Caco-2 (cell line): ENCODE data around the gene PTPN6. TPM values are rescaled to one million over a fixed set of nuclear protein-coding genes. Genes with fewer than 3 reads are reported as not detected.

Experiments used
- BruUV-seq: library from RNA; stranded (reverse); fragments of 400-500 nt; replicated peaks from 2 replicates; lab custom pipeline; 2021; lab: Mats Ljungman, UMichigan
- CTCF ChIA-PET: fragments of 300-600 bp; sonication (Branson Sonifier 250); formaldehyde crosslinking; loops from one replicate; lab custom pipeline; 2022; ENCODE audit warnings: antibody characterized with exemption; lab: Charles Lee
- POLR2A ChIA-PET: fragments of 300-600 bp; sonication (Branson Sonifier 250); formaldehyde crosslinking; loops from one replicate; lab custom pipeline; 2022; ENCODE audit warnings: antibody characterized with exemption; lab: Charles Lee
- DNase-seq, 2 experiments: peaks; one replicate each; pipeline versions ENCODE4 v3.0.0 to v3.0.0-alpha.2; 2020 to 2022
- H3K27me3 ChIP-seq: replicated peaks from 2 replicates; pipeline ENCODE4 v1.6.0; 2011; ENCODE audit warnings: low read length; ENCODE audit not compliant: control insufficient read depth, insufficient read depth
- H3K36me3 ChIP-seq: 2 replicates; pipeline ENCODE4 v1.5.1; 2011; ENCODE audit warnings: low read length; ENCODE audit not compliant: control insufficient read depth, insufficient read depth
- H3K4me1 ChIP-seq: fragments of 250-450 bp; sonication (Bioruptor Pico); 2 replicates; pipeline ENCODE4 v1.5.1; 2020; ENCODE audit warnings: mild to moderate bottlenecking
- H3K4me3 ChIP-seq: 2 replicates; pipeline ENCODE4 v1.5.1; 2011; ENCODE audit warnings: low read depth, mild to moderate bottlenecking, control low read depth, low read length
- H3K9me3 ChIP-seq: fragments of 250-450 bp; sonication (Bioruptor Pico); 2 replicates; pipeline ENCODE4 v1.5.1; 2020; ENCODE audit warnings: mild to moderate bottlenecking, moderate library complexity
- H3K27ac Mint-ChIP-seq: one replicate; pipeline ENCODE4 v1.8.0; 2022; ENCODE audit warnings: mixed read lengths; ENCODE audit not compliant: unreplicated experiment
- H3K27me3 Mint-ChIP-seq: one replicate; pipeline ENCODE4 v1.8.0; 2022; ENCODE audit warnings: mixed read lengths; ENCODE audit not compliant: insufficient read depth, unreplicated experiment
- H3K36me3 Mint-ChIP-seq: one replicate; pipeline ENCODE4 v1.8.0; 2022; ENCODE audit warnings: mild to moderate bottlenecking, mixed read lengths; ENCODE audit not compliant: insufficient read depth, unreplicated experiment
- H3K4me1 Mint-ChIP-seq: one replicate; pipeline ENCODE4 v1.8.0; 2022; ENCODE audit warnings: low read depth, mixed read lengths; ENCODE audit not compliant: unreplicated experiment
- H3K4me3 Mint-ChIP-seq: one replicate; pipeline ENCODE4 v1.8.0; 2022; ENCODE audit warnings: mild to moderate bottlenecking, moderate library complexity, mixed read lengths; ENCODE audit not compliant: unreplicated experiment
- H3K9me3 Mint-ChIP-seq: one replicate; pipeline ENCODE4 v1.8.0; 2022; ENCODE audit warnings: mixed read lengths; ENCODE audit not compliant: unreplicated experiment
- CTCF ChIP-seq, 2 experiments: fragments of 200-600 bp in 1 of 2; IDR thresholded peaks; 1 replicate in 1 of 2; 2 replicates in 1 of 2; pipeline versions ENCODE4 v1.5.1 to v1.8.0; 2011 to 2022; ENCODE audit warnings: antibody characterized with exemption in 1 of 2, control low read depth in 1 of 2, inconsistent platforms in 1 of 2, low read depth in 1 of 2, low read length in 1 of 2, mild to moderate bottlenecking in 1 of 2, moderate library complexity in 1 of 2; ENCODE audit not compliant: insufficient read depth in 1 of 2, severe bottlenecking in 1 of 2, unreplicated experiment in 1 of 2
- intact Hi-C: fragments of 100-400 bp; cut with micrococcal nuclease; formaldehyde crosslinking; loops from one replicate; pipeline ENCODE4 v1.10.0; 2022; ENCODE audit not compliant: unreplicated experiment
- total RNA-seq: library from RNA; stranded (reverse); gene quantifications from 2 replicates; pipeline ENCODE4 v1.2.3, GENCODE V29; 2022

PTPN6 gene
- total RNA-seq, 1 experiment from 2014 or later: 43.9 TPM

GRCh38 chr12:6934110-6934509, 17.0 kb upstream of the PTPN6 start:
- H3K4me1 ChIP-seq: peaks cover 26% of the 10 kb centered on the region
- H3K27ac Mint-ChIP-seq: peak overlapping the region; percentile 0
- intact Hi-C loops: no loop called here
- peaks cover 45% of the 10 kb centered on the region for H3K4me1 Mint-ChIP-seq
- H3K9me3 Mint-ChIP-seq: no peaks in the 10 kb centered on the region
- ChIA-PET CTCF (interaction anchor here (0.8 to 1.1 kb wide), 4 partner anchors 10 to 84 kb away, joined by 3 to 4 read pairs (median 3); partner anchors contain the start of genes C12orf57, LPCAT3 and RNU7-1), POLR2A (interaction anchor here (1.7 kb wide), 1 partner anchor 10 kb away, joined by 5 read pairs; the partner anchor contains the start of genes C12orf57 and RNU7-1)
- H3K4me3 ChIP-seq: no peak overlapping the region
- no peak for DNase-seq
- no peak overlapping the region for H3K4me3 Mint-ChIP-seq
- TF ChIP-seq CTCF (IDR thresholded peaks at IDR 0.05; ENCODE audit: insufficient read depth in 1 of 2, low read depth in 1 of 2, low read length in 1 of 2, severe bottlenecking in 1 of 2, unreplicated experiment in 1 of 2): no peak
- no peaks in the 10 kb centered on the region for H3K9me3 ChIP-seq
- no peaks in the 10 kb centered on the region for H3K27me3 ChIP-seq
- peaks cover 69% of the 10 kb centered on the region for H3K36me3 Mint-ChIP-seq
- peaks cover 12% of the 10 kb centered on the region for H3K36me3 ChIP-seq
- H3K27me3 Mint-ChIP-seq: no peaks in the 10 kb centered on the region
- BruUV-seq: no TSS peak

- H3K4me3 Mint-ChIP-seq: peak overlapping the region; percentile 73
- no peaks in the 10 kb centered on the region for H3K9me3 ChIP-seq
- peak overlapping the region; percentile 92 for H3K27ac Mint-ChIP-seq
- peaks cover 14% of the 10 kb centered on the region for H3K36me3 ChIP-seq
- H3K4me1 Mint-ChIP-seq: peaks cover 30% of the 10 kb centered on the region
- H3K4me1 ChIP-seq: peaks cover 13% of the 10 kb centered on the region
- no peak overlapping the region for H3K4me3 ChIP-seq
- DNase-seq: no peak
- peaks cover 84% of the 10 kb centered on the region for H3K36me3 Mint-ChIP-seq
- intact Hi-C loops: no loop called here
- POLR2A ChIA-PET: no interaction called here
- no peaks in the 10 kb centered on the region for H3K27me3 Mint-ChIP-seq
- H3K9me3 Mint-ChIP-seq: no peaks in the 10 kb centered on the region
- H3K27me3 ChIP-seq: no peaks in the 10 kb centered on the region
- no TSS peak for BruUV-seq
- no peak for TF ChIP-seq CTCF (IDR thresholded peaks at IDR 0.05; ENCODE audit: insufficient read depth in 1 of 2, low read depth in 1 of 2, low read length in 1 of 2, severe bottlenecking in 1 of 2, unreplicated experiment in 1 of 2)
- CTCF ChIA-PET: no interaction called here
These were observed 15.6 kb upstream of the PTPN6 start for GRCh38 chr12:6935371-6936193.

GRCh38 chr12:6936194-6936635, 14.9 kb upstream of the PTPN6 start:
- H3K27ac Mint-ChIP-seq: peak overlapping the region; percentile 92
- TF ChIP-seq CTCF (IDR thresholded peaks at IDR 0.05; ENCODE audit: insufficient read depth in 1 of 2, low read depth in 1 of 2, low read length in 1 of 2, severe bottlenecking in 1 of 2, unreplicated experiment in 1 of 2): no peak
- DNase-seq: no peak
- BruUV-seq: no TSS peak
- no peak overlapping the region for H3K4me3 ChIP-seq
- no peaks in the 10 kb centered on the region for H3K27me3 Mint-ChIP-seq
- ChIA-PET POLR2A (no interaction called here), CTCF (no interaction called here)
- peaks cover 25% of the 10 kb centered on the region for H3K4me1 Mint-ChIP-seq
- H3K27me3 ChIP-seq: no peaks in the 10 kb centered on the region
- no peaks in the 10 kb centered on the region for H3K9me3 ChIP-seq
- H3K4me1 ChIP-seq: peaks cover 10% of the 10 kb centered on the region
- intact Hi-C loops: no loop called here
- peaks cover 14% of the 10 kb centered on the region for H3K36me3 ChIP-seq
- peaks cover 84% of the 10 kb centered on the region for H3K36me3 Mint-ChIP-seq
- H3K4me3 Mint-ChIP-seq: peak overlapping the region; percentile 73
- no peaks in the 10 kb centered on the region for H3K9me3 Mint-ChIP-seq
